IMR-90 (cell line): ENCODE data around the gene ASPHD2. TPM values are rescaled to one million over a fixed set of nuclear protein-coding genes. Genes with fewer than 3 reads are reported as not detected.
A peak's percentile ranks its signal among the peaks of the same experiment; 100 is the strongest.

Source experiments
- ATAC-seq: fragments of 200-7000 bp; cut with Tn5 transposase; 2 replicates; pipeline ENCODE4 v1.9.1; 2020; ENCODE audit warnings: low read depth, mild to moderate bottlenecking, moderate library complexity
- BruUV-seq: library from RNA; stranded (reverse); fragments of 400-500 nt; replicated peaks from 2 replicates; lab custom pipeline; 2021; lab: Mats Ljungman, UMichigan
- CTCF ChIA-PET: fragments of 300-600 bp; formaldehyde crosslinking; extraction: SDS; loops from one replicate; lab custom pipeline; 2021; ENCODE audit warnings: antibody characterized with exemption; lab: Yijun Ruan, JAX
- POLR2A ChIA-PET: fragments of 300-600 bp; sonication (Branson Sonifier 250); formaldehyde crosslinking; loops from one replicate; lab custom pipeline; 2022; ENCODE audit warnings: antibody characterized with exemption; ENCODE audit not compliant: unreplicated experiment; lab: Charles Lee
- DNase-seq: peaks from one replicate; pipeline ENCODE4 v3.0.0; 2013
- H2AFZ ChIP-seq: replicated peaks from 2 replicates; pipeline ENCODE3; 2013; ENCODE audit warnings: low read length, mild to moderate bottlenecking; ENCODE audit not compliant: poor library complexity
- H2AK5ac ChIP-seq: 2 replicates; pipeline ENCODE4 v1.6.1; 2013; ENCODE audit warnings: low read depth, low read length, inconsistent platforms
- H2AK9ac ChIP-seq: replicated peaks from 2 replicates; pipeline ENCODE3; 2013; ENCODE audit warnings: mild to moderate bottlenecking, low read depth, low read length, moderate library complexity; ENCODE audit not compliant: poor library complexity
- H2BK120ac ChIP-seq: 2 replicates; pipeline ENCODE4 v1.6.1; 2013; ENCODE audit warnings: low read depth, low read length, inconsistent platforms
- H2BK15ac ChIP-seq: 3 replicates; pipeline ENCODE4 v1.6.1; 2013; ENCODE audit warnings: low read depth, low read length, inconsistent platforms
- H2BK20ac ChIP-seq: 2 replicates; pipeline ENCODE4 v1.6.1; 2013; ENCODE audit warnings: low read depth, mild to moderate bottlenecking, inconsistent platforms, low read length, moderate library complexity
- H2BK5ac ChIP-seq: 2 replicates; pipeline ENCODE4 v1.6.1; 2013; ENCODE audit warnings: mild to moderate bottlenecking, low read depth, low read length, inconsistent platforms; ENCODE audit not compliant: poor library complexity, severe bottlenecking
- H3K14ac ChIP-seq: replicated peaks from 2 replicates; pipeline ENCODE4 v1.6.1; 2013; ENCODE audit warnings: low read depth, low read length, inconsistent platforms
- H3K18ac ChIP-seq: 2 replicates; pipeline ENCODE4 v1.6.1; 2013; ENCODE audit warnings: low read depth, low read length, control low read depth
- H3K23ac ChIP-seq: 2 replicates; pipeline ENCODE4 v1.6.1; 2013; ENCODE audit warnings: low read depth, low read length, inconsistent platforms
- H3K27ac ChIP-seq: 2 replicates; pipeline ENCODE4 v1.5.1; 2013; ENCODE audit warnings: mild to moderate bottlenecking, control low read depth, low read length; ENCODE audit not compliant: insufficient read depth
- H3K27me3 ChIP-seq: 2 replicates; pipeline ENCODE4 v1.6.1; 2013; ENCODE audit warnings: low read length; ENCODE audit not compliant: control insufficient read depth, insufficient read depth
- H3K36me3 ChIP-seq: 2 replicates; pipeline ENCODE4 v1.6.1; 2013; ENCODE audit warnings: low read length, mixed read lengths; ENCODE audit not compliant: control insufficient read depth, insufficient read depth
- H3K4ac ChIP-seq: 2 replicates; pipeline ENCODE4 v1.6.1; 2013; ENCODE audit warnings: low read depth, low read length, inconsistent platforms
- H3K4me1 ChIP-seq: 2 replicates; pipeline ENCODE4 v1.6.1; 2013; ENCODE audit warnings: low read length, mixed read lengths; ENCODE audit not compliant: control insufficient read depth, insufficient read depth
- H3K4me2 ChIP-seq: 2 replicates; pipeline ENCODE4 v1.6.1; 2013; ENCODE audit warnings: low read depth, mild to moderate bottlenecking, control low read depth, low read length, moderate library complexity
- H3K4me3 ChIP-seq: 2 replicates; pipeline ENCODE4 v1.5.1; 2013; ENCODE audit warnings: low read depth, mild to moderate bottlenecking, control low read depth, low read length, moderate library complexity; ENCODE audit not compliant: insufficient read depth
- H3K56ac ChIP-seq: 2 replicates; pipeline ENCODE4 v1.6.1; 2013; ENCODE audit warnings: low read length, inconsistent platforms; ENCODE audit not compliant: insufficient read depth; ENCODE audit errors: extremely low read depth
- H3K79me1 ChIP-seq, 2 experiments: 2 replicates each; pipeline ENCODE4 v1.6.1; 2013; ENCODE audit warnings: low read length in 2 of 2, inconsistent platforms in 1 of 2, low read depth in 1 of 2
- H3K9ac ChIP-seq: 2 replicates; pipeline ENCODE4 v1.6.1; 2013; ENCODE audit warnings: low read depth, low read length, control low read depth
- H3K9me1 ChIP-seq: 2 replicates; pipeline ENCODE4 v1.6.1; 2013; ENCODE audit warnings: low read length, inconsistent platforms; ENCODE audit not compliant: insufficient read depth
- H3K9me3 ChIP-seq: 2 replicates; pipeline ENCODE4 v1.6.1; 2013; ENCODE audit warnings: low read length; ENCODE audit not compliant: control insufficient read depth, insufficient read depth
- H4K20me1 ChIP-seq: 2 replicates; pipeline ENCODE4 v1.6.1; 2013; ENCODE audit warnings: low read length, inconsistent platforms; ENCODE audit not compliant: insufficient read depth
- H4K5ac ChIP-seq: 2 replicates; pipeline ENCODE4 v1.6.1; 2013; ENCODE audit warnings: mild to moderate bottlenecking, low read depth, low read length, control low read depth
- H4K8ac ChIP-seq, 2 experiments: 2 replicates each; pipeline ENCODE4 v1.6.1; 2013; ENCODE audit warnings: low read depth in 2 of 2, low read length in 2 of 2, control low read depth in 1 of 2, inconsistent platforms in 1 of 2
- H4K91ac ChIP-seq: 2 replicates; pipeline ENCODE4 v1.6.1; 2013; ENCODE audit warnings: low read depth, low read length, inconsistent platforms; ENCODE audit not compliant: insufficient read depth
- BHLHE40 ChIP-seq: fragments of 150-350 bp; IDR thresholded peaks from 2 replicates; pipeline ENCODE4 v1.6.1; 2016; ENCODE audit warnings: mild to moderate bottlenecking, low read depth, low read length
- CEBPB ChIP-seq: IDR thresholded peaks from 2 replicates; pipeline ENCODE4 v1.6.1; 2012; ENCODE audit warnings: low read depth, low read length, improper control_type of control experiment
- CHD1 ChIP-seq: IDR thresholded peaks from 2 replicates; pipeline ENCODE4 v1.6.1; 2012; ENCODE audit warnings: low read depth, low read length, improper control_type of control experiment
- CTCF ChIP-seq: conservative IDR thresholded peaks from 2 replicates; pipeline ENCODE4 v1.5.1; 2012; ENCODE audit warnings: mild to moderate bottlenecking, low read depth, low read length, improper control_type of control experiment
- ELK1 ChIP-seq: fragments of 150-350 bp; IDR thresholded peaks from 2 replicates; pipeline ENCODE4 v1.6.1; 2016; ENCODE audit warnings: low read depth, mild to moderate bottlenecking, low read length, moderate library complexity, borderline replicate concordance
- FOS ChIP-seq: fragments of 150-350 bp; IDR thresholded peaks from 2 replicates; pipeline ENCODE4 v1.6.1; 2016; ENCODE audit warnings: low read depth, low read length
- MAFK ChIP-seq: IDR thresholded peaks from 2 replicates; pipeline ENCODE4 v1.6.1; 2012; ENCODE audit warnings: low read depth, low read length, improper control_type of control experiment
- MAZ ChIP-seq: IDR thresholded peaks from 2 replicates; pipeline ENCODE4 v1.6.1; 2012; ENCODE audit warnings: low read depth, mild to moderate bottlenecking, low read length, improper control_type of control experiment, moderate library complexity, borderline replicate concordance
- MXI1 ChIP-seq: IDR thresholded peaks from 2 replicates; pipeline ENCODE4 v1.6.1; 2012; ENCODE audit warnings: low read depth, mild to moderate bottlenecking, low read length, moderate library complexity, borderline replicate concordance
- NFE2L2 ChIP-seq: fragments of 150-350 bp; IDR thresholded peaks from 2 replicates; pipeline ENCODE4 v1.6.1; 2016; ENCODE audit warnings: low read depth, mild to moderate bottlenecking, low read length
- RAD21 ChIP-seq: IDR thresholded peaks from 2 replicates; pipeline ENCODE4 v1.6.1; 2012; ENCODE audit warnings: low read length, improper control_type of control experiment
- RCOR1 ChIP-seq: IDR thresholded peaks from 2 replicates; pipeline ENCODE4 v1.6.1; 2012; ENCODE audit warnings: mild to moderate bottlenecking, low read length, improper control_type of control experiment; ENCODE audit not compliant: insufficient replicate concordance
- RFX5 ChIP-seq: IDR thresholded peaks from 2 replicates; pipeline ENCODE4 v1.8.0; 2012; ENCODE audit warnings: low read depth, mild to moderate bottlenecking, low read length, moderate library complexity
- USF2 ChIP-seq: fragments of 150-350 bp; IDR thresholded peaks from 2 replicates; pipeline ENCODE4 v1.6.1; 2017; ENCODE audit warnings: mild to moderate bottlenecking, antibody characterized with exemption, low read length, low read depth
- WGBS, 2 experiments: methylation state at CpG; one replicate each; pipeline versions ENCODE4 v1.1.5 to v1.1.7; 2013; ENCODE audit warnings: missing lambda C conversion rate in 2 of 2; ENCODE audit not compliant: insufficient read length in 1 of 2; ENCODE audit errors: extremely low coverage in 2 of 2; 5-methylcytosine and 5-hydroxymethylcytosine counted together
- dilution Hi-C: fragments of 300-500 bp; cut with HindIII; formaldehyde crosslinking; loops from one replicate; pipeline ENCODE4 v1.14.3; 2018; ENCODE audit warnings: low sequenced_read_pairs; ENCODE audit not compliant: unreplicated experiment
- in situ Hi-C: fragments of 300-500 bp; cut with MboI; formaldehyde crosslinking; loops from 3 replicates; pipeline ENCODE4 v1.14.3; 2019; ENCODE audit warnings: low sequenced_read_pairs, inconsistent platforms, mixed read lengths
- intact Hi-C: fragments of 100-400 bp; cut with micrococcal nuclease; formaldehyde crosslinking; loops from 2 replicates; pipeline ENCODE4 v1.10.0; 2022
- polyA plus RNA-seq, 3 experiments: library from polyadenylated mRNA; depleted of rRNA; stranded (reverse); fragments of >200 nt; gene quantifications; 2 replicates each; pipeline ENCODE4 v1.2.3, GENCODE V29; 2012; ENCODE audit warnings: low replicate concordance in 1 of 3
- total RNA-seq: library from RNA; depleted of rRNA; stranded (reverse); fragments of >200 nt; gene quantifications from 2 replicates; pipeline ENCODE4 v1.2.3, GENCODE V29; 2012

ASPHD2 gene
- total and polyA plus RNA-seq, 2 of the 4 experiments (the other 2 are of a cell fraction), result 1.3 to 1.4 TPM

- Histone ChIP-seq H2BK15ac (no peak overlapping the region), H2BK5ac (no peak overlapping the region), H4K5ac (no peak overlapping the region), H3K9ac (no peak overlapping the region), H3K27ac (no peak overlapping the region), H3K4me1 (no peaks in the 10 kb centered on the region), H3K4me2 (no peak overlapping the region), H3K27me3 (no peaks in the 10 kb centered on the region), H4K8ac (no peak overlapping the region), H3K9me3 (no peaks in the 10 kb centered on the region), H3K18ac (no peak overlapping the region), H2AK5ac (no peak overlapping the region), H3K4me3 (no peak overlapping the region), H4K20me1 (0 out of 2 replicates have a peak, but pooled peaks cover 6% of the 10 kb centered on the region), H3K4ac (no peak overlapping the region), H2AFZ (no peak overlapping the region), H3K14ac (no peak overlapping the region), H2AK9ac (no peak overlapping the region), H3K23ac (no peak overlapping the region), H4K91ac (no peak overlapping the region), H3K9me1 (no peaks in the 10 kb centered on the region; the same call in 1 of the 2 replicates), H2BK120ac (no peak overlapping the region), H3K79me1 (peaks cover 3 to 11% of the 10 kb centered on the region in 2 experiments; a peak in 3 of 4 replicates), H3K56ac (no peak overlapping the region), H3K36me3 (peaks cover 49% of the 10 kb centered on the region), H2BK20ac (no peak overlapping the region)
- POLR2A ChIA-PET, result no interaction called here
- intact Hi-C loops, result no loop called here
- ATAC-seq (no peak), DNase-seq (peak; percentile 19)
- in situ Hi-C loops, result loop anchor here (5.0 kb wide), 1 partner anchor 61 kb away; no protein-coding TSS in a partner anchor
- TF ChIP-seq CEBPB (no peak), RFX5 (no peak), CHD1 (no peak), CTCF (no peak), MAZ (no peak), MXI1 (no peak), ELK1 (no peak), USF2 (no peak), BHLHE40 (no peak), FOS (no peak), MAFK (no peak), NFE2L2 (no peak), RCOR1 (no peak), RAD21 (no peak)
- dilution Hi-C loops, result no loop called here
- WGBS, 2 experiments, result 89% methylated on average over 3 of the region's 10 CpGs; no CpG with 5 or more reads in 1 of the 2 experiments
- BruUV-seq, result no TSS peak
- CTCF ChIA-PET, result interaction anchor here (1.2 kb wide), 1 partner anchor 95 kb away, joined by 3 read pairs; no protein-coding TSS in a partner anchor
Measured at GRCh38 chr22:26463101-26463661, 34.1 kb downstream of the ASPHD2 start.
